ENCODE data around the gene SLC13A4. TPM values are rescaled to one million over a fixed set of nuclear protein-coding genes. Genes with fewer than 3 reads are reported as not detected.

The SLC13A4 gene
- polyA plus RNA-seq, 1 donor from 2014 or later, result 1.4 TPM

DNA sequence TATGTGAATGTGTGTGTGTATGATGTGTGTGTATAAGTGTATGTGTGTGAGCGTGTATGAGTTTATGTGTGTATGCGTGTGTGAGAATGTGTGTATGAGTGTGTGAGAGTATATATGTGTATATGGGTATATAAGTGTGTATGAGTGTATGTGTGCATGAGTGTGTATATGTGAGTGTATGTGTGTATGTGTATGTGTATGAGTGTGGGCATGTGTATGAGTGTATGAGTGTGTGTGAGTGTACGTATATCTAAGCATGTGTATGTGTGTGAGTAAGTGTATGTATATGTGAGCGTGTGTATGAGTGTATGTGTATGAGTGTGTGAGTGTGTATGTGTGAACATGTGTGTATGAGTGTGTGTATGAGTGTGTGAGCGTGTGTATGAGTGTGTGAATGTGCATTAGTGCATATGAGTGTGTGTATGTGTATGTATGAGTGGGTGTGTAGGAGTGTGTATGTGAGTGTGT, 12.9 kb downstream of the SLC13A4 start:
- no peaks in the 10 kb centered on the region for H3K79me2 ChIP-seq (replicated peaks; ENCODE audit: insufficient read depth, low read length)
- H3K4me2 ChIP-seq (ENCODE audit: low read length), result no peak overlapping the region
- TF ChIP-seq POLR2AphosphoS5 (IDR thresholded peaks at IDR 0.05) (no peak), REST (IDR thresholded peaks at IDR 0.05; ENCODE audit: borderline replicate concordance) (no peak), RAD21 (conservative IDR thresholded peaks at IDR 0.05) (no peak), SMC3 (conservative IDR thresholded peaks at IDR 0.05; ENCODE audit: poor library complexity) (no peak), TAF1 (IDR thresholded peaks at IDR 0.05; ENCODE audit: low read depth) (no peak), EP300 (conservative IDR thresholded peaks at IDR 0.05; ENCODE audit: poor library complexity, severe bottlenecking) (no peak), MXI1 (conservative IDR thresholded peaks at IDR 0.05; ENCODE audit: poor library complexity, severe bottlenecking) (no peak), EZH2 (IDR thresholded peaks at IDR 0.05; ENCODE audit: borderline replicate concordance, insufficient read depth, low read length, poor library complexity, severe bottlenecking) (no peak)
- TF ChIP-seq, protein P1, sequence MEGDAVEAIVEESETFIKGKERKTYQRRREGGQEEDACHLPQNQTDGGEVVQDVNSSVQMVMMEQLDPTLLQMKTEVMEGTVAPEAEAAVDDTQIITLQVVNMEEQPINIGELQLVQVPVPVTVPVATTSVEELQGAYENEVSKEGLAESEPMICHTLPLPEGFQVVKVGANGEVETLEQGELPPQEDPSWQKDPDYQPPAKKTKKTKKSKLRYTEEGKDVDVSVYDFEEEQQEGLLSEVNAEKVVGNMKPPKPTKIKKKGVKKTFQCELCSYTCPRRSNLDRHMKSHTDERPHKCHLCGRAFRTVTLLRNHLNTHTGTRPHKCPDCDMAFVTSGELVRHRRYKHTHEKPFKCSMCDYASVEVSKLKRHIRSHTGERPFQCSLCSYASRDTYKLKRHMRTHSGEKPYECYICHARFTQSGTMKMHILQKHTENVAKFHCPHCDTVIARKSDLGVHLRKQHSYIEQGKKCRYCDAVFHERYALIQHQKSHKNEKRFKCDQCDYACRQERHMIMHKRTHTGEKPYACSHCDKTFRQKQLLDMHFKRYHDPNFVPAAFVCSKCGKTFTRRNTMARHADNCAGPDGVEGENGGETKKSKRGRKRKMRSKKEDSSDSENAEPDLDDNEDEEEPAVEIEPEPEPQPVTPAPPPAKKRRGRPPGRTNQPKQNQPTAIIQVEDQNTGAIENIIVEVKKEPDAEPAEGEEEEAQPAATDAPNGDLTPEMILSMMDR (IDR thresholded peaks at IDR 0.05; ENCODE audit: poor library complexity, severe bottlenecking), result no peak
- no peak overlapping the region for H3K4me3 ChIP-seq (ENCODE audit: low read length)
- no peaks in the 10 kb centered on the region for H3F3A ChIP-seq (ENCODE audit: insufficient read depth, low read length, poor library complexity, severe bottlenecking)
- no peaks in the 10 kb centered on the region for H3K27me3 ChIP-seq (ENCODE audit: insufficient read depth, low read depth, low read length)
- H3K9me2 ChIP-seq (ENCODE audit: insufficient read depth, low read length), result no peaks in the 10 kb centered on the region
- no peaks in the 10 kb centered on the region for H3K9me3 ChIP-seq (ENCODE audit: low read length)
- H2AFZ ChIP-seq (ENCODE audit: low read depth, low read length), result no peak overlapping the region
- no peaks in the 10 kb centered on the region for H4K20me1 ChIP-seq (ENCODE audit: insufficient read depth)
- H3K36me3 ChIP-seq (ENCODE audit: insufficient read depth, low read length), result no peaks in the 10 kb centered on the region
- no peak overlapping the region for H3K9ac ChIP-seq (ENCODE audit: low read length)
- no peak overlapping the region for H3K27ac ChIP-seq (ENCODE audit: low read length)

GRCh38 chr7:135714534-135715009, 13.4 kb downstream of the SLC13A4 start:
- no peaks in the 10 kb centered on the region for H3K79me2 ChIP-seq (replicated peaks; ENCODE audit: insufficient read depth, low read length)
- no peaks in the 10 kb centered on the region for H3K9me2 ChIP-seq (ENCODE audit: insufficient read depth, low read length)
- no peak overlapping the region for H3K27ac ChIP-seq (ENCODE audit: low read length)
- no peak overlapping the region for H3K4me2 ChIP-seq (ENCODE audit: low read length)
- H3K27me3 ChIP-seq (ENCODE audit: insufficient read depth, low read depth, low read length), result no peaks in the 10 kb centered on the region
- no peaks in the 10 kb centered on the region for H3K9me3 ChIP-seq (ENCODE audit: low read length)
- H3K36me3 ChIP-seq (ENCODE audit: insufficient read depth, low read length), result no peaks in the 10 kb centered on the region
- no peak overlapping the region for H2AFZ ChIP-seq (ENCODE audit: low read depth, low read length)
- no peak overlapping the region for H3K4me3 ChIP-seq (ENCODE audit: low read length)
- H3K9ac ChIP-seq (ENCODE audit: low read length), result no peak overlapping the region
- H4K20me1 ChIP-seq (ENCODE audit: insufficient read depth), result no peaks in the 10 kb centered on the region
- H3F3A ChIP-seq (ENCODE audit: insufficient read depth, low read length, poor library complexity, severe bottlenecking), result no peaks in the 10 kb centered on the region
- TF ChIP-seq TAF1 (IDR thresholded peaks at IDR 0.05; ENCODE audit: low read depth), result no peak
- no peak for TF ChIP-seq MXI1 (conservative IDR thresholded peaks at IDR 0.05; ENCODE audit: poor library complexity, severe bottlenecking)
- TF ChIP-seq EP300 (conservative IDR thresholded peaks at IDR 0.05; ENCODE audit: poor library complexity, severe bottlenecking), result no peak
- no peak for TF ChIP-seq POLR2AphosphoS5 (IDR thresholded peaks at IDR 0.05)

All from neural cell (in vitro differentiated cells).